Dedifferentiated amniotic fluid mesenchymal stem cell (primary cell): ENCODE results near the gene LIAS.
A peak's percentile ranks its signal among the peaks of the same experiment; 100 is the strongest.
"Not testable (repeated sequence)": the region's sequence is repeated elsewhere in the genome, so short reads cannot be mapped to it uniquely, and the experiment has no call there.

Source experiments
- DNase-seq: peaks from one replicate; pipeline ENCODE4 v3.0.0-alpha.2; 2016; ENCODE audit errors: extremely low spot score

Gene LIAS

DNA sequence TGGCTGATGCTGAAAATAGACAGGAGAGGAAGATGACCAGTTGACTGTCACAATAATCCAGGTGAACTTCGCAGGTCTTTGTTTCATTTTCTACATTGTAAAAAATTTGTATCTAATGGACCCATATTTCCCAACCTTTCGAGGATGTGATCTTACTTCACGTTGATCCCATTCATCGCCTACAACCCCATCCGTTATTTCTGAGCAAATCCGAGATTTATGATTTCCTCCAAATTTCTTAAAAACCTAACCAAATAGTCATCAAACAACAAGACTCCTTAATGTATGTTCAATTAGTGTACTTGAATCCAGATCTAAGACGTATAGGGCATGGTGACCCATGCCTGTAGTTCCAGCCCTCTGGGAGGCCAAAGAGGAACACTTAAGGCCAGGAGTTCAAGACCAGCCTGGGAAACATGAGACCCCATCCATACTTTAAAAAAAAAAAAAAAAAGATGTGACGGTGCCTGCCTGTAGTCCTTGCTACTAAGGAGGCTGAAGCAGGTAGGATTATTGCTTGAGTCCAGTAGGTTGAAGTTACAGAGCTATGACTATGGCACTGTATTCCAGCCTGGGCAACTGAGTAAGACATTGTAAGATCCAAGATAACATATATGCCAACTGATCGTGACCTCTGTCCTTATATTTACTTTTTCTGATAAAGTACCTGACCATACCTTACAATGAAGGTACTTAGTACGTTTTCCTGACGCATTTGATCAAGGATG lies 5.8 kb upstream of the LIAS start:
- no peak for DNase-seq

DNA sequence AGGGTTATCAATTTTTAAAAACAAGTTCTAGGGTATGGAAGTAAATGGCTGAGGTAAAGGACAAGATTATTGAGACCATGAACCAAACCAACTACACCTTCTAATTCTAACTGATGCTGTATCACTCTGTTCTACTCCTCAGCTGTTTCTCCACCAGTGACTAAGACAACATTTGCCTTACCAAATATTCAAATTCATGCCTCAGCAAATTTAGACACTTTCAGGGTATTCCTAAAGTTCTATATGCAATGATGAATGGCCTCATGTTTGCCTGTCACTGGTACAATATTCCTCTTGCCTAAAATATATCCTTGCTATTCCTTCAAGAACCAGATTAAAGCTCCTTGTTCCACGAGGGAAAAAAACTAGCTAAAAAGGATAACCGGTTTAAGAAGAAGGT lies 5.1 kb upstream of the LIAS start:
- DNase-seq = no peak

DNA sequence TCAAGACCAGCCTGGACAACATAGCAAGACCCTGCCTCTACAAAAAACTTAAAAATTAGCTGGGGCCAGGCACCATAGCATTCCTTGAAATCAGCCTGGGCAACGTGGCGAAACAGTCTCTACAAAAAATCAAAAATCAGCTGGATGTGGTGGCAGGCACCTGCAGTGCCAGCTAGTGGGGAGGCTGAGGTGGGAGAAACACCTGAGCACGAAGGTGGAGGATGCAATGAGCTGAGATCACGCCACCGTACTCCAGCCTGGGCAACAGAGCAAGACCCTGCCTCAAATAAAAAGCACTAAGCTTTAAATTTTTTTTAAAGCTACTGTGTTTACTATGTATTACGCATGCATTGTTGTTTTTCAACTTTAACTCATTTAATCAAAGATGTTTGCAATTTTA lies 3.4 kb upstream of the LIAS start:
- no peak for DNase-seq

DNA sequence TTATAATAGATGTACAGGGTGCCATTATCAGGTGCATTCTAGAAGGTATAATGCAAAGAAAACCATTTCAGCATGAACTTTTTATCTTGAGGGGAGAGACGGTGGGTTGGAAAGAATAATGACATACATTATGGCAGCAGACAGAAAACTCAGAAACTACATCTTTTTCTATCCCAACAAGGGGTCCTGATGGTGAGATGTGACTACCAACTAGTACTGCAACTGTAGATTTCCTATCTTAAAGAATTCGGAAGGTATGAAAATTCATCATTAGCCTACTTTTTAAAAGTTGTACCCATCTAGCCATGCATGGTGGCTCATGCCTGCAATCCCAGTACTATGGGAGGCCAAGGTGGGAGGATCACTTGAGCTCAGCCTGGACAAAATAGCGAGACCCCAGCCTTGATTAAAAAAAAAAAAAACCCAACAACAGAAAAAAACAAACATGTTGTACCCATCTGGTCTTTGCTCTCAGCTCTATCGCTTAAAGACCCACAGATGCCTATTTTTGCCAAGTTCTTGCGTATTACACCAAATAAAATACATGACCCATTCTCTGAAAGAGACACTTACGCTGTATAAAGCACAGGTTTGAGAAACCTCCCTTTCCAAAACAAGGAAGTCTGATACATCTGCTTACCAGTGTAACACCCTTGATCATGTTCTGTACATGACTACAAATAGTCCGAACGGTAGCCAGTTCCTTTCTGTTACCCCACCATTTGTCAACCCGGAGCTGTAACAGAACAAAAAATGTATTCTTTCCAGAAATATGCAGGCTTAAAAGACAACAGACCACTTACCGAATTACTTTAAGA lies 1.7 kb upstream of the LIAS start:
- DNase-seq = no peak

DNA sequence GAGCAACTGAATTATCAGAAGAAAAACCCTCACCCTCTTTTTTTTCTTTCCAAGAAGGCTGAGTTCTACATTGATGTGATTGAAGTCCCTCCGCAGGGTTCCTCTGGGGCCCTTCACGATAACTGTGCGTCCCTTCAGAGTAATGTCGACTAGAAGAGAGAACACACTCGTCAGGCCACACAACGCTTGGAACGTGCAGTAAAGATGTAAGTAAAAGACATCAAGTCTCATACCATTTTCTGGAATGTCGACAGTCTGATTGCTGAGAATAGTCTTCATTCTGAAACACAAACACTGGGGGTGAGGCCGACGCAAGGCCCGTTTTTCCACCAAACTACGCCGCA lies 723 bp upstream of the LIAS start:
- not testable (repeated sequence) for DNase-seq

DNA sequence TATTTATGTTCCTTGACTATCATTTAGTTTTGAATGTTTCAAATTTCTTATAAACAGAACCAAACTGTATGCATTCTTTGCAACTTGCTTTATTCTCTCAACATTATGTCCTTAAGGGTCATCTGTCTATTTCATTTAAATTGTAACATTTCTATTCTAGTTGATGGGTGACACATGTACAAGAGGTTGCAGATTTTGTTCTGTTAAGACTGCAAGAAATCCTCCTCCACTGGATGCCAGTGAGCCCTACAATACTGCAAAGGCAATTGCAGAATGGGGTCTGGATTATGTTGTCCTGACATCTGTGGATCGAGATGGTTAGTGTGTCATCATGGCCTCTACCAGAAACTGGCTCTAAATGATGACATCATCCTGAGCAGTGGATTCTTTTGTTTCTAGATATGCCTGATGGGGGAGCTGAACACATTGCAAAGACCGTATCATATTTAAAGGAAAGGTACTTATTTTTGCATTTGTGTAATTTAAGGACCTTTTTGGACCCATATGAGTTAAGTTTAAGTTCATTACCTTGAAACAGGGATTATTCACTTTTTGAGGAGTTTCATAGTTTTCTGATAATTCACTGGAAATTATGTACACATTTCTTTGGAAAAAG lies 6.1 kb downstream of the LIAS start:
- DNase-seq = peak; percentile 68

DNA sequence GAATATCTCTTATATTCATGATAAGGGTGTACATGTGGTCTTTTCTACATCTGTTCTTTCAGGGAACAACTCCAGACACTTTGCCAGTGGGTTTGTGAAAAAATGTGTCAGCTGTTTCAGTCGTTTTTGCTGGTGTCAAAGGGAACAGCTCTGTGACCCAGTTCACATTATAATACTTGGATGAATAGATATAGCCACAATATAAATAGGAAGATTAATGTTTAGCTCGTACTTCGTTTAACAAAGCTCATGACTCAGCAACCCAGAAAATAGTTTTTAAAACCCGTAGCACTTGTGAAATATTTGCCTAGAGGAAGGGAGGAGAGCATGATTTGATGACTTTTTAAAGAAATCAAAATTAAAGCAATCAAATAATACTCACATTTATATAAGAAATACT lies 7.9 kb downstream of the LIAS start:
- DNase-seq = no peak

DNA sequence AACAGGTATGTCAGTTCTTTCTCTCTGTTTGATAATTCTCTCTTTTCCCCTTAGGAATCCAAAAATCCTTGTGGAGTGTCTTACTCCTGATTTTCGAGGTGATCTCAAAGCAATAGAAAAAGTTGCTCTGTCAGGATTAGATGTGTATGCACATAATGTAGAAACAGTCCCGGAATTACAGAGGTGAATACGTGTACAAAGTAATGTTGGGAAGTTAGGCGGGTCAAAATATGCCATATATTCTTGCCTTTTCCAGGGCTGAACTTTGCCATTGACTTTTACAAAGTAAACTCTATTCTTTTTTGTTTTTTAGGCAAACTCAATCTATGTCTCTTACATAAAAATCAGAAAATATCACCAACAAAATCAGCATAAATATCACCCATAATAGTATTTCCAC lies 8.6 kb downstream of the LIAS start:
- DNase-seq = no peak

DNA sequence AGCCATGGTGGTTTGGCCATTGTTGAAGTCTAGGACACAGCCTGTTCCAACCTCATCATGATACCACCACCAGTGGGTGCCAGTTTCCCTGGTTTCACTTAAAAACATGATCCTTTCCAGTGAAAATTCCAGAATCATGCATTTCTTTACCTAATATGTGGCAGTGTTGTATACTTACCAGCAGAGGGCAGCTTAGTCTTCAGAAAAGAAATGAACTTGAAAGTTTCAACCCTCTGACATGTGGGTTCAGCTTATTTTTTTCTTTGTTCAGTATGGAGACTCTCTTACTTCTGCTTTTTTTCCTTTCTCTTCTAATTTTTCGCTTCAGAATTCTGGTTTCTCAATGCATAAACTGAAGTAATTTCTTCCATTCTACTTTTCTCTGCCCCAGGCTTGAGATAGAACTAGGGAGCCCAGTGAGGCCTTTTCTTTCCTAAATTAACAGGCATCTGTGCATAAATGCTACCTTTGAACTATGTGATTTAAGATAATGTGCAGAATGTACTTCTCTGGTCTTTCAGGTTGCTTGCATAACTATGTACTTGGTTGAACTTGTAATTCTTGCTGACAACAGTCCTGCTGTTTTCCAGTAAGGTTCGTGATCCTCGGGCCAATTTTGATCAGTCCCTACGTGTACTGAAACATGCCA lies 10.7 kb downstream of the LIAS start:
- DNase-seq = peak; percentile 95

DNA sequence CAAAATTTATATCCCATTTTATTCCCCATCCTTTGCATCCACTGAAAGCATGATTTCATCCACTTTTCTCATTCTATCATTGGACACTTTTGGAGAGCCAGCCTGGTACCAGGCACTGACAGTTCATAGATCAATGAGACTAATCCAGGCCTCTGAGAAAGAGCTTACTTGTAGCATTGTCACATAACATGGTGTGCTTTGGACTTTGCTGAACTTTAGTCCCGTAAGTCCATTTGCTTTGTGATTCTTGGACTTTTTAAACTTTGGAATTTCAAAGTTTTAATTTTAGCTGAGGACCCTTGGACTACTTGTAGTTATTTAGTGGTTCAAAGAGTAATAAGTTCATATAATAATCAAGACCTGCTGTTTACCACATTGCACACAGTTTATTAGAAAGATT lies 11.5 kb downstream of the LIAS start:
- no peak for DNase-seq

DNA sequence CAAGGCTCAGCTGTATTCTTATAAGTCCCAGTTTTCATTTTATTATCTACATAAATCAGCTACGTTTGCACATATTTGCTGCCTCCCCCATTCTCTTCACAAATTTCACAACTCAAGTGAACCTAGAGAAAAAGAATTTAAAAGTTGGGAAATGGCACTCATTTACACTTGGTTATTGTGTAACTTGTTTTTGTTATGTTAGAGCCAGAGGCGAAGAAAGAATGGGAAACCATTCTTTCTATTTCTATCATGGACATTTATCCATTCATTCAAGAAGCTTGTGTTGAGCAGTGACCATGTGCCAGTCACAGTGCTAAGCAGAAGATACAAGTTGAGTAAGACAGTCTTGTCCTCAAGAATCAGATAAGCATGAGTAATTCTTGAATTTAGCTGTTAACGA lies 13.5 kb downstream of the LIAS start:
- DNase-seq = no peak

DNA sequence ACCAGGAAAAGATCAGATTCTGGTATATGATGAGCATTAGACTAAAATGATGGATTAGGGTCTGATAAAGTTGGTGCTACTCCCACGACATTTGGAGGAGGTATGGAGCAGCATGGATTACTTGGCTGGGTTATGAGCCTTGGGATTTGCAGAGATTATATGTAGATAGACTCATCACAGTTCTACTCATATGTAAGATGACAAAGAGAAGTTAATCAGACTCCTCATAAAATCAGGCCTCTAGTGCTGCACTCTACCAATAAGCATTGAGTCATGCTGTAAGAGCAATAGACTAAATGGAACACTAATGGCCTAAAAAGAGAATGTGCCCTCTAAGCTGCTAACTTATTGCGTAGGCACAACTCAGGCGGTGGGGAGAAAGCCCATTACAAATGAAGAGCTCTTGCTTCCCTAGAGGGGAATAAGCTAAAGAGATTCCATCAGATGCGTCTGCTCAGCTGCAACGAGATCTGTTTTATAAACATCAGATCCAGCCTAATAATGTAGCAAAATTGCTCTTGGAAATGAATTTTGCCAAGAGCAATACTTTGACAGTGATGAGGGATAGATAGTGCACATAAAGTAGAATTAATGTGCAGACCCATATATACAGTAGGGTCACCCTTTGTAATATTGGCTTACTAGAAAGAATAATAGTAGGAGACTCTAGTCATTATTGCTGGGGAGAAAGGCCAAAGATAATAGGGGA lies 17.5 kb downstream of the LIAS start:
- no peak for DNase-seq

DNA sequence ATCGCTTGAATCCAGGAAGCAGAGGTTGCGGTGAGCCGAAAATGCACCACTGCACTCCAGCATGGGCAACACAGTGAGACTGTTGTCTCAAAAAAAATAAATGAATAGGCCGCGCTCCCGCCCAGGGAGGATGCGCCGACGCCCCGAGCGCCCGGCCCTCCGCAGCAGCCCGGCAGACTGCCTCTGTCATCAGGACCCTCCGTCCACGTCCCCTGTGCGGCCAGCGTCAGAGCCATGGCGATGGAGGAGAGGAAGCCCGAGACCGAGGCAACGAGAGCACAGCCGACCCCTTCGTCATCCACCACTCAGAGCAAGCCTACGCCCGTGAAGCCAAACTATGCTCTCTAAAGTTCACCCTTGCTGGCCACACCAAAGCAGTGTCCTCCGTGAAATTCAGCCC lies 21.4 kb downstream of the LIAS start:
- no peak for DNase-seq

DNA sequence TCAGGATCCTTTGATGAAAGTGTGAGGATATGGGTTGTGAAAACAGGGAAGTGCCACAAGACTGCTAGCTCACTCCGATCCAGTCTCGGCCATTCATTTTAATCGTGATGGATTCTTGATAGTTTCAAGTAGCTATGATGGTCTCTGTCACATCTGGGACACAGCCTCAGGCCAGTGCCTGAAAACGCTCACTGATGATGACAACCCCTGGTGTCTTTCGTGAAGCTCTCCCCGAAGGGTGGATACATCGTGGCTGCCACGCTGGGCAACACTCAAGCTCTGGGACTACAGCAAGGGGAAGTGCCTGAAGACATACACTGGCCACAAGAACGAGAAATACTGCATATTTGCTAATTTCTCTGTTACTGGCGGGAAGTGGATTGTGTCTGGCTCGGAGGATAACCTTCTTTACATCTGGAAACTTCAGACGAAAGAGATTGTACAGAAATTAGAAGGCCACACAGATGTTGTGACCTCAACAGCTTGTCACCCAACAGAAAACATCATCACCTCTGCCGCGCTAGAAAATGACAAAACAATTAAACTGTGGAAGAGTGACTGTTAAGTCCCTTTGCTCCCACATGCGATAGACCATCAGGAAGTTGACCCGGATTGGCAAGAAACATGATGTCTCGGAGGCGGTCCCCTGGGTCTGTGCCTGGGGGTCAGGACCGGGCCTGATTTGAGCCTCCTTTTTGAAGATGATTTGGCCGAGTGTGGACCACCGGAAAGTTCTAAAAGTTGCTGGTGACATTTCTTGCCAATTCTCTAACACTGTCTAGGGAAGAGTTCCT lies 22.2 kb downstream of the LIAS start:
- DNase-seq = no peak

DNA sequence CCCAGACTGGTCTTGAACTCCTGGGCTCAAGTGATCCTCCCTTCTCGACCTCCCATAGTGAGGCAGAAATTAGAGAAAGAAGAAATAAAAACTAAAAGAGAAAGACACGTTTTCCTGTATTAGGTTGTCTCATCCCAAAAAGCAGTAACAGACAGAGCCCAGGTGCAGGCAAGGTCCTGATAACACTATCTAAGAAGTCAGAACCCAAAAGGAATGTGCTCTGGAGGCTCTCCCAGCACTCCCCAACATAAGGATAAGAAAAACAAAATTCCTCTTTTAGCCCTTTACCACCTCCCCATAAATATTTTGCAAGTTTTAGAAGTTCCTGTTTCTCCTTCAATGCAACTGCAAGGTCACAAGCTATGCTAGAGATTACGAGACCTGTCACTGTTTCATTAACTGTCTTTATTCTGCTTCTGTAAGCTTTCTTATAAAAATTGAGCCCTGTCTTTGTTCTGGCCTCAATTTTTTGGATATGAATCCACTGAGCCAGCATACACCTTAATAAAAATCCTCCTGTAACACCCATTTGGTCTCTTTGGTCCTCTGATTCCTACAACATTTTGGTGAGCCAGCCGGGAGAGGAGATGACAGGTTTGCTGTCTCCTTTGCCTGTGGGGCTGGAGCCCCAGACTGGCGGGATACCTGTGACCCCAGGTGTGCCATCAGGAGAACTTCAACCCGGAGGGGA lies 25.9 kb downstream of the LIAS start:
- no peak for DNase-seq

DNA sequence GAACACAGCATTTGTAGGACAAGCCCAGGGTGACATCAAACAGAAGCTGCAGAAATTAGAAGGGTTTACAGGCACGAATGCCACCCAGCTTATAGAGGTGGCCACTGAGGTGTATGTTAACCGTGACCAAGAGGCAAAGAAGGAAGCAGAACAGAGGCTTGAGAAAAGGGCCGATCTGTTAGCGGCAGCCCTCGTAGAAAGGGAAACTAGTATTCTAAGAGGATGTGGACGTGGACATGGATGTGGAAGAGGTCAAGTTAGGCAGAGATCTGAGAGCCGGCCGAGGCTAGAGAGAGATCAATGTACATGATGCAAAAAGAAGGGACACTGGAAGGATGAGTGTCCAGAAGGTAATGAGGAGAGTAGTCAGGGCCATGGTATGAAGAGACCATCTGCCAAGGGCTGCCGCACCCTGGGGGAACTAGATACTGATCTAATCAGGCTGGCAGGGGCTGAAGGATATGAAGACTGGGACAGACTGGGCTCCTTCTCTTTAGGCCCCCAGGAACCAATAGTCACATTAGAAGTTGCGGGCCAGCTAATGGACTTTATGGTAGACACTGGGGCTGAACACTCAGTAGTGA lies 27.5 kb downstream of the LIAS start:
- no peak for DNase-seq

DNA sequence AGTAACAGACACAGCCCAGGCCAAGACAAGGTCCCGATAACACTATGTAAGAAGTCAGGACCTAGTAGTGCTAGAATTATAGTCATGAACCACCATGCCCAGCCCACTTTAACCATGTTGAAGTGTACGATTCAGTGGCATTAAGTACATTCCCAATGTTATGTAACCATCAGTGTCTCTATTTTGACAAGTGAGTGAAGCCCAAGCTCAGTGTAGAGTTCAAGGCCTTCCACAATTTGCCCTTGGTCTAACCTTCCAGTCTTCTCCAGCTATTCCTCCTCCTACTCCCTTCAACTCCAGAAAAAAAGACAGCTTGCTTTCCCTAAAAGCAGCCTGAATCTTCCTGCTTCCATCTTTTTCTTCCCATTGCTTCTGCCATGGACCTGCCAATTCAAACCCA lies 31.5 kb downstream of the LIAS start:
- DNase-seq = no peak

DNA sequence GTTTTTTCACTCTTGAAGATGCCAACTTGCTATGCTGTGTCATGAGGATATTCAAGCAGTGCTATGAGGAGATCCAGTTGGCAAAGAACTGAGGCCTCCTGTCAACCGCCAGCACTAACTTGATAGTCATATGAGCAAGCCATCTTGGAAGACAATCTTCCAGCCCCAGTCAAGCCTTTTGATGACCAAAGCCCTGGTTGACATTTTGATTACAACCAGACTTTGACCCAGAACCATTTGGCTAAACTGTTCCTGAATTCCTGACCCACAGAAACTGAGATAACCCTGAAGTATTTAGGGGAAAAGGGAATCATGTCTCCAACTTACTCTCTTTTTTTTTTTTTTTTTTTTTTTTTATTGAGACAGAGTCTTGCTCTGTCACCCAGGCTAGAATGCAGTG lies 35.5 kb downstream of the LIAS start:
- DNase-seq = no peak

DNA sequence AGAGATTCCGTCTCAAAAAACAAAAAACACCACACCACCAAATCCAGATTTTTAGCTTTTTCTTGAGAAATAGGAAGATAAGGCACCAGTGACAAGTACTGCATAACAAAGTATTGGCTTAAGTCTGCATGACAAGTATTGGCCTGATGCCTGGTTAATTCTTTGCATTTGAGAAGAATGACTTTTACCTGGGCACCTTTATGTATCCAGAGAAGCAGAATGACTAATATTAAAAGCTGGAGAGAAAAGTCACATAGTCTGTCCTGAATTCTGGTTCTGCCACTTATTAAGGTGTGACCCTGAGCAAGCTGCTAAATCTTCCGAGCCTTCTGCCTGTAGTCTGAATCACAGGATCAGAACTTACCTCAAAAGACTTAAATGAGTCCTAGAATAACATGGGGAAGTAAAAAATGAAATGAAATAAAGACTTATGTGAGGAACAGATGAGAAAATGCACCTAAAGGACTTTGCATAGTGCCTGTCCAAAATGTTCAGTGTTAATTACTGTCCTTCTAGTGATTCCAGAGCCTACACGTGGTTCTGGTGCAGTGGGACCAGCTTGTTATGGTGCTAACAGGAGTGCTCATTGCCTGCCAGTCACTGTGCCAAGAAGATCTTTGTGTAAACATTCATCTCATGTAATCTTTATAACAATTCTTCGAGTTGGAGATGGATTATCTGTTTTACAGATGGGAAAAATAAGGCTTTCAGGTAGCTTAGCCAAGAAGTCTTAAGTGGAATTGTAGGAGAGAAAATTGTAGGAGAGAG lies 36.8 kb downstream of the LIAS start:
- DNase-seq = no peak
